HCT116 (cell line): ENCODE measurements around the gene RPL22L1. TPM values are rescaled to one million over a fixed set of nuclear protein-coding genes. Genes with fewer than 3 reads are reported as not detected.

ENCODE experiments used
- ATAC-seq: fragments of 200-7000 bp; cut with Tn5 transposase; 2 replicates; pipeline ENCODE4 v1.9.1; 2020; ENCODE audit warnings: mild to moderate bottlenecking, moderate library complexity
- BruUV-seq: library from RNA; stranded (reverse); fragments of 400-500 nt; replicated peaks from 2 replicates; lab custom pipeline; 2021; lab: Mats Ljungman, UMichigan
- CTCF ChIA-PET: fragments of 300-600 bp; sonication (Branson Sonifier 250); formaldehyde crosslinking; loops from one replicate; lab custom pipeline; 2021; ENCODE audit warnings: antibody characterized with exemption; lab: Charles Lee
- POLR2A ChIA-PET: fragments of 300-600, 350-600 bp; sonication (Branson Sonifier 250); formaldehyde crosslinking; loops from one replicate; lab custom pipeline; 2021; ENCODE audit warnings: antibody characterized with exemption; lab: Charles Lee
- RAD21 ChIA-PET, 2 experiments: fragments of 300-600 bp; sonication (Branson Sonifier 250); formaldehyde crosslinking; loops; one replicate each; lab custom pipeline; 2023; ENCODE audit warnings: low total read pairs in 2 of 2; ENCODE audit not compliant: uncharacterized antibody in 2 of 2, unreplicated experiment in 2 of 2, low non-redundant PET in 1 of 2; lab: Charles Lee
- DNase-seq: peaks from one replicate; pipeline ENCODE4 v3.0.0-alpha.2; 2010; ENCODE audit warnings: low read depth, low spot score
- H2AFZ ChIP-seq: fragments of 200-600 bp; shearing (Covaris generic), sonication (generic); 2 replicates; pipeline ENCODE4 v1.6.1; 2017; ENCODE audit warnings: low read depth, mixed run types, mixed read lengths, antibody characterized with exemption, low read length; ENCODE audit not compliant: poor library complexity, severe bottlenecking
- H3K27ac ChIP-seq: 2 replicates; pipeline ENCODE4 v1.5.1; 2012; ENCODE audit warnings: low read depth, low read length
- H3K27me3 ChIP-seq: fragments of 200-600 bp; sonication (generic); 2 replicates; pipeline ENCODE4 v1.6.1; 2016; ENCODE audit warnings: mixed run types, low read length, mixed read lengths; ENCODE audit not compliant: insufficient read depth
- H3K36me3 ChIP-seq, 2 experiments: fragments of 200-500 bp in 1 of 2; fragments of 200-600 bp in 1 of 2; sonication (Bioruptor generic) in 1 of 2; sonication (generic) in 1 of 2; 2 replicates each; pipeline versions ENCODE4 v1.5.1 to v1.6.1; 2014 to 2016; ENCODE audit warnings: low read length in 2 of 2, inconsistent platforms in 1 of 2, mixed read lengths in 1 of 2, mixed run types in 1 of 2; ENCODE audit not compliant: insufficient read depth in 2 of 2, control insufficient read depth in 1 of 2
- H3K4me1 ChIP-seq, 2 experiments: fragments of 200-600 bp in 1 of 2; sonication (generic) in 1 of 2; 2 replicates each; pipeline versions ENCODE4 v1.5.1 to v1.6.1; 2012 to 2017; ENCODE audit warnings: low read length in 2 of 2, inconsistent platforms in 1 of 2, mild to moderate bottlenecking in 1 of 2, mixed read lengths in 1 of 2, mixed run types in 1 of 2, moderate library complexity in 1 of 2; ENCODE audit not compliant: insufficient read depth in 2 of 2, control insufficient read depth in 1 of 2
- H3K4me2 ChIP-seq: fragments of 200-600 bp; sonication (generic); 2 replicates; pipeline ENCODE4 v1.6.1; 2017; ENCODE audit warnings: mixed run types, low read length, mixed read lengths
- H3K4me3 ChIP-seq, 2 experiments: fragments of 200-600 bp in 1 of 2; sonication (generic) in 1 of 2; replicated peaks in 1 of 2; 2 replicates each; pipeline ENCODE4 v1.5.1; 2011 to 2016; ENCODE audit warnings: low read length in 2 of 2, control low read depth in 1 of 2, low read depth in 1 of 2, mild to moderate bottlenecking in 1 of 2, mixed read lengths in 1 of 2, mixed run types in 1 of 2
- H3K79me2 ChIP-seq: fragments of 200-600 bp; sonication (generic); 2 replicates; pipeline ENCODE4 v1.6.1; 2017; ENCODE audit warnings: mild to moderate bottlenecking, mixed run types, low read length, moderate library complexity, mixed read lengths; ENCODE audit not compliant: insufficient read depth
- H3K9ac ChIP-seq: fragments of 200-600 bp; sonication (generic); 2 replicates; pipeline ENCODE4 v1.6.1; 2016; ENCODE audit warnings: low read length, mixed read lengths
- H3K9me2 ChIP-seq: fragments of 200-600 bp; sonication (generic), shearing (Covaris generic); 2 replicates; pipeline ENCODE4 v1.6.1; 2017; ENCODE audit warnings: mixed run types, mild to moderate bottlenecking, moderate library complexity; ENCODE audit not compliant: insufficient read depth
- H3K9me3 ChIP-seq, 2 experiments: fragments of 200-500 bp in 1 of 2; fragments of 200-600 bp in 1 of 2; sonication (Bioruptor generic) in 1 of 2; sonication (generic) in 1 of 2; 2 replicates each; pipeline ENCODE4 v1.6.1; 2014 to 2017; ENCODE audit warnings: low read length in 2 of 2, mixed read lengths in 2 of 2, inconsistent platforms in 1 of 2, low read depth in 1 of 2, mild to moderate bottlenecking in 1 of 2, mixed run types in 1 of 2, moderate library complexity in 1 of 2; ENCODE audit not compliant: control insufficient read depth in 1 of 2, insufficient read depth in 1 of 2
- H4K20me1 ChIP-seq: fragments of 200-600 bp; sonication (generic), shearing (Covaris generic); 2 replicates; pipeline ENCODE4 v1.6.1; 2017; ENCODE audit warnings: mixed run types, mild to moderate bottlenecking, moderate library complexity; ENCODE audit not compliant: insufficient read depth
- CBX3 ChIP-seq: IDR thresholded peaks from 2 replicates; pipeline ENCODE4 v1.6.1; 2012; ENCODE audit warnings: low read depth
- CEBPB ChIP-seq: IDR thresholded peaks from 2 replicates; pipeline ENCODE4 v1.6.1; 2012; ENCODE audit warnings: low read depth
- CTCF ChIP-seq, 3 experiments: fragments of 200-600 bp in 1 of 3; sonication (generic) in 1 of 3; IDR thresholded peaks in 2 of 3; conservative IDR thresholded peaks in 1 of 3; 2 replicates each; pipeline ENCODE4 v1.5.1; 2012 to 2017; ENCODE audit warnings: low read depth in 2 of 3, low read length in 2 of 3, antibody characterized with exemption in 1 of 3, borderline replicate concordance in 1 of 3, control low read depth in 1 of 3, mild to moderate bottlenecking in 1 of 3, mixed read lengths in 1 of 3, mixed run types in 1 of 3, moderate library complexity in 1 of 3; ENCODE audit not compliant: insufficient read depth in 1 of 3
- EGR1 ChIP-seq: IDR thresholded peaks from 2 replicates; pipeline ENCODE4 v1.6.1; 2012; ENCODE audit warnings: low read depth
- ELF1 ChIP-seq: IDR thresholded peaks from 2 replicates; pipeline ENCODE4 v1.6.1; 2012; ENCODE audit warnings: low read depth, borderline replicate concordance
- EZH2 ChIP-seq: fragments of 200-600 bp; sonication (generic); IDR thresholded peaks from 2 replicates; pipeline ENCODE4 v1.6.1; 2017; ENCODE audit warnings: antibody characterized with exemption, mixed run types
- EZH2phosphoT487 ChIP-seq: fragments of 200-600 bp; IDR thresholded peaks from 2 replicates; pipeline ENCODE4 v1.6.1; 2018; ENCODE audit warnings: antibody characterized with exemption, borderline replicate concordance
- FOSL1 ChIP-seq: IDR thresholded peaks from 2 replicates; pipeline ENCODE4 v1.6.1; 2012; ENCODE audit warnings: low read depth
- JUND ChIP-seq: IDR thresholded peaks from 2 replicates; pipeline ENCODE4 v1.6.1; 2012
- POLR2A ChIP-seq: IDR thresholded peaks from 2 replicates; pipeline ENCODE4 v1.7.0; 2011; ENCODE audit warnings: borderline replicate concordance; ENCODE audit not compliant: insufficient read depth, insufficient read length; ENCODE audit errors: extremely low read depth
- POLR2AphosphoS5 ChIP-seq: IDR thresholded peaks from 2 replicates; pipeline ENCODE4 v1.6.1; 2011; ENCODE audit warnings: mild to moderate bottlenecking, low read depth, low read length, moderate library complexity
- SP1 ChIP-seq: IDR thresholded peaks from 2 replicates; pipeline ENCODE4 v1.6.1; 2012; ENCODE audit warnings: low read depth
- TCF7L2 ChIP-seq: IDR thresholded peaks from 2 replicates; pipeline ENCODE4 v1.7.0; 2011; ENCODE audit warnings: borderline replicate concordance, inconsistent platforms; ENCODE audit not compliant: insufficient read depth, insufficient read length; ENCODE audit errors: extremely low read depth
- ZNF274 ChIP-seq: fragments of 200-500 bp; sonication (Bioruptor generic); IDR thresholded peaks from 2 replicates; pipeline ENCODE4 v1.6.1; 2014; ENCODE audit warnings: mild to moderate bottlenecking, low read depth, low read length, inconsistent platforms
- intact Hi-C: fragments of 100-400 bp; cut with micrococcal nuclease; formaldehyde crosslinking; loops from 2 replicates; pipeline ENCODE4 v1.10.0; 2022
- total RNA-seq: library from RNA; stranded (reverse); gene quantifications from one replicate; pipeline ENCODE4 v1.2.1, GENCODE V29; 2021; ENCODE audit not compliant: unreplicated experiment
- TF ChIP-seq, protein P1 (sequence below): IDR thresholded peaks from 2 replicates; pipeline ENCODE4 v1.6.1; 2012; ENCODE audit warnings: low read depth
- TF ChIP-seq, protein P2 (sequence below): IDR thresholded peaks from 2 replicates; pipeline ENCODE4 v1.6.1; 2011; ENCODE audit warnings: mild to moderate bottlenecking, low read length, moderate library complexity; ENCODE audit not compliant: insufficient replicate concordance; ENCODE audit errors: extremely low read depth
- TF ChIP-seq, protein P3 (sequence below): IDR thresholded peaks from 2 replicates; pipeline ENCODE4 v1.6.1; 2012
- TF ChIP-seq, protein P4 (sequence below): IDR thresholded peaks from 2 replicates; pipeline ENCODE4 v1.6.1; 2012

Gene RPL22L1
- total RNA-seq, 1 experiment from 2014 or later = 492 TPM

DNA sequence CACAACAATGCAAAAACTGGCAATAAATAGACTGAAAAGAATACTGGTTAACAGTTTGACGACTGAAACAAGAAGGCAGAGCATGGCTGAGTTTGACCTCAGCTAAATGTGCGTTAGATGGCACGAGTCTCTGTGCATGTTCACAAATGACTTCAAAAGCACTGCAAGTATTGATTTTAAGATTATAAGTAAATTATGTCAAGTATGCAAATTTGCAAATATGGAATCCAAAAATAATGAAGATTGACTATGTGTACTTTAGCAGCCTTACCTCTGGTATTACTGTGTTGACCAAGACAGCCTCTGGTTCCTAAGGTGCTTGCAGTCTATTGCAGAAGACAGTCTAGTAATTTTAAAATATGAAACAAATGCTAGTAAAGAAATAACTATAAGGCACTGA is 41.1 kb upstream of the RPL22L1 start:
- intact Hi-C loops = no loop called here
- H3K4me1 ChIP-seq = peaks cover 4 to 18% of the 10 kb centered on the region in 2 experiments; a peak in 3 of 4 replicates
- ChIA-PET RAD21 (no interaction called here), CTCF (no interaction called here), POLR2A (no interaction called here)
- H3K27me3 ChIP-seq = no peaks in the 10 kb centered on the region
- no peak overlapping the region for H3K9ac ChIP-seq
- no peaks in the 10 kb centered on the region; a peak in 1 of 4 replicates for H3K9me3 ChIP-seq
- H3K36me3 ChIP-seq = no peaks in the 10 kb centered on the region
- no peaks in the 10 kb centered on the region for H3K79me2 ChIP-seq
- no peak overlapping the region for H3K4me2 ChIP-seq
- DNase-seq (no peak), ATAC-seq (no peak)
- no peak overlapping the region for H3K27ac ChIP-seq
- no peaks in the 10 kb centered on the region for H4K20me1 ChIP-seq
- no TSS peak for BruUV-seq
- H3K4me3 ChIP-seq = no peak overlapping the region
- no peak for TF ChIP-seq POLR2AphosphoS5
- TF ChIP-seq CTCF (IDR thresholded peaks at IDR 0.05 in 2 of 3, conservative IDR thresholded peaks at IDR 0.05 in 1 of 3; ENCODE audit: borderline replicate concordance in 1 of 3, insufficient read depth in 1 of 3, low read depth in 2 of 3, low read length in 2 of 3) = no peak
- no peak for TF ChIP-seq ELF1
- no peak for TF ChIP-seq TCF7L2
- TF ChIP-seq, protein P1, sequence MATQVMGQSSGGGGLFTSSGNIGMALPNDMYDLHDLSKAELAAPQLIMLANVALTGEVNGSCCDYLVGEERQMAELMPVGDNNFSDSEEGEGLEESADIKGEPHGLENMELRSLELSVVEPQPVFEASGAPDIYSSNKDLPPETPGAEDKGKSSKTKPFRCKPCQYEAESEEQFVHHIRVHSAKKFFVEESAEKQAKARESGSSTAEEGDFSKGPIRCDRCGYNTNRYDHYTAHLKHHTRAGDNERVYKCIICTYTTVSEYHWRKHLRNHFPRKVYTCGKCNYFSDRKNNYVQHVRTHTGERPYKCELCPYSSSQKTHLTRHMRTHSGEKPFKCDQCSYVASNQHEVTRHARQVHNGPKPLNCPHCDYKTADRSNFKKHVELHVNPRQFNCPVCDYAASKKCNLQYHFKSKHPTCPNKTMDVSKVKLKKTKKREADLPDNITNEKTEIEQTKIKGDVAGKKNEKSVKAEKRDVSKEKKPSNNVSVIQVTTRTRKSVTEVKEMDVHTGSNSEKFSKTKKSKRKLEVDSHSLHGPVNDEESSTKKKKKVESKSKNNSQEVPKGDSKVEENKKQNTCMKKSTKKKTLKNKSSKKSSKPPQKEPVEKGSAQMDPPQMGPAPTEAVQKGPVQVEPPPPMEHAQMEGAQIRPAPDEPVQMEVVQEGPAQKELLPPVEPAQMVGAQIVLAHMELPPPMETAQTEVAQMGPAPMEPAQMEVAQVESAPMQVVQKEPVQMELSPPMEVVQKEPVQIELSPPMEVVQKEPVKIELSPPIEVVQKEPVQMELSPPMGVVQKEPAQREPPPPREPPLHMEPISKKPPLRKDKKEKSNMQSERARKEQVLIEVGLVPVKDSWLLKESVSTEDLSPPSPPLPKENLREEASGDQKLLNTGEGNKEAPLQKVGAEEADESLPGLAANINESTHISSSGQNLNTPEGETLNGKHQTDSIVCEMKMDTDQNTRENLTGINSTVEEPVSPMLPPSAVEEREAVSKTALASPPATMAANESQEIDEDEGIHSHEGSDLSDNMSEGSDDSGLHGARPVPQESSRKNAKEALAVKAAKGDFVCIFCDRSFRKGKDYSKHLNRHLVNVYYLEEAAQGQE = no peak
- no peak for TF ChIP-seq CBX3
- TF ChIP-seq JUND = no peak
- TF ChIP-seq EZH2phosphoT487 = no peak
- no peak for TF ChIP-seq EGR1
- no peak for TF ChIP-seq ZNF274
- TF ChIP-seq, protein P2, sequence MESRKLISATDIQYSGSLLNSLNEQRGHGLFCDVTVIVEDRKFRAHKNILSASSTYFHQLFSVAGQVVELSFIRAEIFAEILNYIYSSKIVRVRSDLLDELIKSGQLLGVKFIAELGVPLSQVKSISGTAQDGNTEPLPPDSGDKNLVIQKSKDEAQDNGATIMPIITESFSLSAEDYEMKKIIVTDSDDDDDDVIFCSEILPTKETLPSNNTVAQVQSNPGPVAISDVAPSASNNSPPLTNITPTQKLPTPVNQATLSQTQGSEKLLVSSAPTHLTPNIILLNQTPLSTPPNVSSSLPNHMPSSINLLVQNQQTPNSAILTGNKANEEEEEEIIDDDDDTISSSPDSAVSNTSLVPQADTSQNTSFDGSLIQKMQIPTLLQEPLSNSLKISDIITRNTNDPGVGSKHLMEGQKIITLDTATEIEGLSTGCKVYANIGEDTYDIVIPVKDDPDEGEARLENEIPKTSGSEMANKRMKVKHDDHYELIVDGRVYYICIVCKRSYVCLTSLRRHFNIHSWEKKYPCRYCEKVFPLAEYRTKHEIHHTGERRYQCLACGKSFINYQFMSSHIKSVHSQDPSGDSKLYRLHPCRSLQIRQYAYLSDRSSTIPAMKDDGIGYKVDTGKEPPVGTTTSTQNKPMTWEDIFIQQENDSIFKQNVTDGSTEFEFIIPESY = no peak
- TF ChIP-seq, protein P3, sequence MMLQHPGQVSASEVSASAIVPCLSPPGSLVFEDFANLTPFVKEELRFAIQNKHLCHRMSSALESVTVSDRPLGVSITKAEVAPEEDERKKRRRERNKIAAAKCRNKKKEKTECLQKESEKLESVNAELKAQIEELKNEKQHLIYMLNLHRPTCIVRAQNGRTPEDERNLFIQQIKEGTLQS = no peak
- no peak for TF ChIP-seq POLR2A
- no peak for TF ChIP-seq SP1
- no peak for TF ChIP-seq EZH2
- TF ChIP-seq, protein P4, sequence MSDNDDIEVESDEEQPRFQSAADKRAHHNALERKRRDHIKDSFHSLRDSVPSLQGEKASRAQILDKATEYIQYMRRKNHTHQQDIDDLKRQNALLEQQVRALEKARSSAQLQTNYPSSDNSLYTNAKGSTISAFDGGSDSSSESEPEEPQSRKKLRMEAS = no peak
- TF ChIP-seq CEBPB = no peak
- TF ChIP-seq FOSL1 = no peak
- no peaks in the 10 kb centered on the region for H3K9me2 ChIP-seq
- no peak overlapping the region for H2AFZ ChIP-seq
